HG03378 (cell line): Measurements from ENCODE around the gene C1orf52.
A peak's percentile ranks its signal among the peaks of the same experiment; 100 is the strongest.

Experiments
- ATAC-seq: cut with Tn5 transposase; IDR thresholded peaks from one replicate; pipeline ENCODE4 v1.9.1; 2021; ENCODE audit warnings: mild to moderate bottlenecking, moderate library complexity; ENCODE audit not compliant: unreplicated experiment

The C1orf52 gene

DNA sequence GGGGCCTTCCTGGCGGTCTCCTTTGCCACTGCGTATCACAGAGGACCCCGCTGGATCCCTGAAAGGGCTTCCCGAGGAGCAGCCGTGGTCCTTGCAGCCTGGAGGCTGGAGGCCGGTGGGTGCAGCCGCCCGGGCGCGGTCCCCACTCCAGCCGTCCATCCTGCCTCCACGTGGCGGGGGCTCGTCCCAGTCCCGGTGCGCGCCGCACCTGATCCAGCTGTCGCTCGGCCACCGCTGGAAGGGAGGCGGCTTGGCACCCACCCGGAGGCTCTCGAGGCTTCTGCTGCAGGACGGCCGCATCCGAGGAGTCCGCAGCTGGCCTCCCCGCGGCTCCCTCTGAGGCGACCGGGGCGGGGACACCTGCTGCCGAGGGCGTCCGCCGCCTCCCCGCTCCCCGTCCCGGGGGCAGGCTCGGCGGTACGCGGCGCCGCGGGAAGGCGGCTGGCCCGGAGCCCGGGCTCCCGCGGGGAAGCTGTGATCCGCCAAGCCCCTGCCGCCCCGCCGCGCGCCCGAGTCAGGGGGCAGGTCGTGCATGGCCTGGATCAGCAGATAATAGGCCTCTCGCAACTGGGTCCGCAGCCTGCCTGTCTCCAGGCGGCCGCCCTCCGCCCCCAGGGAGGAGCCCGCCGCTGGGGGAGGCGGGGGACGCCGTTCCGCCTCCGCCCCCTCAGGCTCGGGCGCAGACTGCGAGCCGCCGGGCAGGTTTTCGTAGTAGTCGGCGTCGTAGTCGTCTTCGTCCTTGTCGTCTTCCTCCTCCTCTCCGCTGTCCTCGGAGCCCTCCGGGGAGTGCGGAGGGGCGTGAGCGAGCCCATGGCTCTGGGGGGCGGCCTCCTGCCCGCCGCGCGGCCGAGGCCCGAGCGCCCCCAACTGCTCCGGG, 58.8 kb downstream of the C1orf52 start, which contains the start of gene SYDE2:
SYDE2 (minus strand) TSS at position 554 of the 877 bp plus-strand sequence; CDS start at position 534, 20 bp downstream.
- peak; percentile 62 for ATAC-seq
